Neural cell (in vitro differentiated cells): ENCODE measurements around the gene ZC3H15. TPM values are rescaled to one million over a fixed set of nuclear protein-coding genes. Genes with fewer than 3 reads are reported as not detected.
"Not testable (repeated sequence)": the region's sequence is repeated elsewhere in the genome, so short reads cannot be mapped to it uniquely, and the experiment has no call there.

ENCODE experiments used
- H2AFZ ChIP-seq: fragments of 200-600, 300-800 bp; sonication (generic), shearing (Covaris generic); 2 replicates; pipeline ENCODE4 v1.6.0; 2014; ENCODE audit warnings: low read depth, mild to moderate bottlenecking, antibody characterized with exemption, low read length, moderate library complexity
- H3F3A ChIP-seq: fragments of 200-600 bp; shearing (Covaris generic); 2 replicates; pipeline ENCODE4 v1.6.1; 2016; ENCODE audit warnings: mild to moderate bottlenecking, moderate library complexity, mixed read lengths, antibody characterized with exemption, low read length; ENCODE audit not compliant: insufficient read depth, poor library complexity, severe bottlenecking
- H3K27ac ChIP-seq: fragments of 200-600, 300-800 bp; sonication (generic), shearing (Covaris generic); 2 replicates; pipeline ENCODE4 v1.5.1; 2014; ENCODE audit warnings: mild to moderate bottlenecking, low read length, moderate library complexity
- H3K27me3 ChIP-seq: fragments of 300-800, 200-600 bp; sonication (generic), shearing (Covaris generic); 2 replicates; pipeline ENCODE4 v1.6.0; 2014; ENCODE audit warnings: mild to moderate bottlenecking, low read depth, low read length, moderate library complexity; ENCODE audit not compliant: insufficient read depth
- H3K36me3 ChIP-seq: fragments of 300-800, 200-600 bp; sonication (generic), shearing (Covaris generic); 2 replicates; pipeline ENCODE4 v1.5.1; 2014; ENCODE audit warnings: mild to moderate bottlenecking, antibody characterized with exemption, low read length, moderate library complexity; ENCODE audit not compliant: insufficient read depth
- H3K4me2 ChIP-seq: fragments of 300-800, 200-600 bp; sonication (generic), shearing (Covaris generic); 2 replicates; pipeline ENCODE4 v1.6.0; 2014; ENCODE audit warnings: mild to moderate bottlenecking, low read length
- H3K4me3 ChIP-seq: fragments of 300-800, 200-600 bp; sonication (generic), shearing (Covaris generic); 2 replicates; pipeline ENCODE4 v1.5.1; 2014; ENCODE audit warnings: mild to moderate bottlenecking, low read length, moderate library complexity
- H3K79me2 ChIP-seq: fragments of 200-600 bp; shearing (Covaris generic); replicated peaks from 2 replicates; pipeline ENCODE4 v1.6.0; 2014; ENCODE audit warnings: mild to moderate bottlenecking, low read length, moderate library complexity; ENCODE audit not compliant: insufficient read depth
- H3K9ac ChIP-seq: fragments of 300-800, 200-600 bp; sonication (generic), shearing (Covaris generic); 2 replicates; pipeline ENCODE4 v1.6.1; 2016; ENCODE audit warnings: mild to moderate bottlenecking, low read length, mixed read lengths
- H3K9me2 ChIP-seq: fragments of 200-600 bp; shearing (Covaris generic); 2 replicates; pipeline ENCODE4 v1.6.1; 2016; ENCODE audit warnings: mild to moderate bottlenecking, low read length, mixed read lengths; ENCODE audit not compliant: insufficient read depth
- H3K9me3 ChIP-seq: fragments of 200-600, 300-800 bp; sonication (generic), shearing (Covaris generic); 2 replicates; pipeline ENCODE4 v1.6.1; 2016; ENCODE audit warnings: mild to moderate bottlenecking, mixed run types, low read length, moderate library complexity, mixed read lengths
- H4K20me1 ChIP-seq: fragments of 200-600 bp; shearing (Covaris generic); 2 replicates; pipeline ENCODE4 v1.6.1; 2016; ENCODE audit warnings: mild to moderate bottlenecking, mixed run types; ENCODE audit not compliant: insufficient read depth
- CTCF ChIP-seq: fragments of 450-650 bp; IDR thresholded peaks from 2 replicates; pipeline ENCODE4 v1.5.1; 2014; ENCODE audit warnings: antibody characterized with exemption, mild to moderate bottlenecking, moderate library complexity; ENCODE audit not compliant: poor library complexity, severe bottlenecking
- EP300 ChIP-seq: fragments of 450-650 bp; conservative IDR thresholded peaks from 2 replicates; pipeline ENCODE4 v1.6.1; 2014; ENCODE audit warnings: antibody characterized with exemption, mild to moderate bottlenecking, moderate library complexity; ENCODE audit not compliant: poor library complexity, severe bottlenecking
- EZH2 ChIP-seq: fragments of 200-600, 300-800 bp; shearing (Covaris generic), sonication (generic); IDR thresholded peaks from 2 replicates; pipeline ENCODE4 v1.6.1; 2014; ENCODE audit warnings: antibody characterized with exemption, low read length, borderline replicate concordance, mild to moderate bottlenecking; ENCODE audit not compliant: insufficient read depth, poor library complexity, severe bottlenecking
- MXI1 ChIP-seq: fragments of 450-650 bp; conservative IDR thresholded peaks from 2 replicates; pipeline ENCODE4 v1.6.1; 2014; ENCODE audit warnings: antibody characterized with exemption, mild to moderate bottlenecking; ENCODE audit not compliant: poor library complexity, severe bottlenecking
- POLR2AphosphoS5 ChIP-seq: IDR thresholded peaks from 2 replicates; pipeline ENCODE4 v1.6.1; 2012
- RAD21 ChIP-seq: fragments of 450-650 bp; conservative IDR thresholded peaks from 2 replicates; pipeline ENCODE4 v1.6.1; 2014; ENCODE audit warnings: antibody characterized with exemption, mild to moderate bottlenecking, moderate library complexity
- SMC3 ChIP-seq: fragments of 450-650 bp; conservative IDR thresholded peaks from 2 replicates; pipeline ENCODE4 v1.6.1; 2014; ENCODE audit warnings: antibody characterized with exemption, mild to moderate bottlenecking, moderate library complexity; ENCODE audit not compliant: poor library complexity
- TAF1 ChIP-seq: IDR thresholded peaks from 2 replicates; pipeline ENCODE4 v1.6.1; 2012; ENCODE audit warnings: low read depth
- polyA plus RNA-seq: library from polyadenylated mRNA; depleted of rRNA; stranded (reverse); fragments of >200 nt; gene quantifications from 2 replicates; pipeline ENCODE4 v1.2.3, GENCODE V29; 2014
- TF ChIP-seq, protein P1 (sequence below): IDR thresholded peaks from 2 replicates; pipeline ENCODE4 v1.6.1; 2012; ENCODE audit warnings: borderline replicate concordance

Gene ZC3H15
- polyA plus RNA-seq, 1 donor from 2014 or later, result 149 TPM

DNA sequence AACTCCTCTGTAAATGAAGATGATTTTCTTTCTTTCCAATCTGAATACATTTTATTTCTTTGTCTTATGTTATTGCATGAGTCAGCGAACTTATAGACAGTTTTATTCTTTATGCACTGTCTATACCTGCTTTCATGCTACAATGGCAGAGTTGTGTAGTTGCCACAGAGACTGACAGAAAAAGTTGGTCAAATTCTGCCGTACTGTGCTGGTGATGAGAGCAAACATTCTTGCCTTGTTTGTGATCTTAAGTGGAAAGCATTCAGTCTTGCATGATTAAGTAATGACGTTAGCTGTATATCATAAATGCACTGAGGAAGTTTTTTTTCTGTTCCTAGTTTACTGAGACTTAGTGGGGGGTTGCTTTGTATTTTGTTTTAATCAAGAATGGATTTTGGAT lies 32.9 kb downstream of the ZC3H15 start:
- no peaks in the 10 kb centered on the region for H3K36me3 ChIP-seq
- H2AFZ ChIP-seq, result no peak overlapping the region
- no peak overlapping the region for H3K4me3 ChIP-seq
- H3K9me3 ChIP-seq, result no peaks in the 10 kb centered on the region
- TF ChIP-seq TAF1 (no peak), RAD21 (no peak), EP300 (no peak), MXI1 (no peak), SMC3 (no peak), CTCF (no peak), EZH2 (no peak), POLR2AphosphoS5 (no peak)
- TF ChIP-seq, protein P1, sequence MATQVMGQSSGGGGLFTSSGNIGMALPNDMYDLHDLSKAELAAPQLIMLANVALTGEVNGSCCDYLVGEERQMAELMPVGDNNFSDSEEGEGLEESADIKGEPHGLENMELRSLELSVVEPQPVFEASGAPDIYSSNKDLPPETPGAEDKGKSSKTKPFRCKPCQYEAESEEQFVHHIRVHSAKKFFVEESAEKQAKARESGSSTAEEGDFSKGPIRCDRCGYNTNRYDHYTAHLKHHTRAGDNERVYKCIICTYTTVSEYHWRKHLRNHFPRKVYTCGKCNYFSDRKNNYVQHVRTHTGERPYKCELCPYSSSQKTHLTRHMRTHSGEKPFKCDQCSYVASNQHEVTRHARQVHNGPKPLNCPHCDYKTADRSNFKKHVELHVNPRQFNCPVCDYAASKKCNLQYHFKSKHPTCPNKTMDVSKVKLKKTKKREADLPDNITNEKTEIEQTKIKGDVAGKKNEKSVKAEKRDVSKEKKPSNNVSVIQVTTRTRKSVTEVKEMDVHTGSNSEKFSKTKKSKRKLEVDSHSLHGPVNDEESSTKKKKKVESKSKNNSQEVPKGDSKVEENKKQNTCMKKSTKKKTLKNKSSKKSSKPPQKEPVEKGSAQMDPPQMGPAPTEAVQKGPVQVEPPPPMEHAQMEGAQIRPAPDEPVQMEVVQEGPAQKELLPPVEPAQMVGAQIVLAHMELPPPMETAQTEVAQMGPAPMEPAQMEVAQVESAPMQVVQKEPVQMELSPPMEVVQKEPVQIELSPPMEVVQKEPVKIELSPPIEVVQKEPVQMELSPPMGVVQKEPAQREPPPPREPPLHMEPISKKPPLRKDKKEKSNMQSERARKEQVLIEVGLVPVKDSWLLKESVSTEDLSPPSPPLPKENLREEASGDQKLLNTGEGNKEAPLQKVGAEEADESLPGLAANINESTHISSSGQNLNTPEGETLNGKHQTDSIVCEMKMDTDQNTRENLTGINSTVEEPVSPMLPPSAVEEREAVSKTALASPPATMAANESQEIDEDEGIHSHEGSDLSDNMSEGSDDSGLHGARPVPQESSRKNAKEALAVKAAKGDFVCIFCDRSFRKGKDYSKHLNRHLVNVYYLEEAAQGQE, result no peak
- no peak overlapping the region for H3K27ac ChIP-seq
- no peaks in the 10 kb centered on the region for H3K27me3 ChIP-seq
- H3K9me2 ChIP-seq, result no peaks in the 10 kb centered on the region
- H4K20me1 ChIP-seq, result no peaks in the 10 kb centered on the region
- H3F3A ChIP-seq, result no peaks in the 10 kb centered on the region
- H3K9ac ChIP-seq, result no peak overlapping the region
- no peaks in the 10 kb centered on the region for H3K79me2 ChIP-seq
- no peak overlapping the region for H3K4me2 ChIP-seq

- not testable (repeated sequence) for H3K27ac ChIP-seq, H3K27me3 ChIP-seq, H3K79me2 ChIP-seq, H3K9me3 ChIP-seq, H3F3A ChIP-seq, H3K36me3 ChIP-seq, H2AFZ ChIP-seq, H3K9ac ChIP-seq, H4K20me1 ChIP-seq, H3K4me3 ChIP-seq, H3K4me2 ChIP-seq, H3K9me2 ChIP-seq
Measured at GRCh38 chr2:186521570-186522153, 35.6 kb downstream of the ZC3H15 start.

- Histone ChIP-seq H3K36me3 (no peaks in the 10 kb centered on the region), H3K9ac (no peak overlapping the region), H3K9me2 (no peaks in the 10 kb centered on the region), H4K20me1 (no peaks in the 10 kb centered on the region), H3K9me3 (peaks cover 3% of the 10 kb centered on the region), H3K27me3 (no peaks in the 10 kb centered on the region), H3K27ac (no peak overlapping the region), H3K79me2 (no peaks in the 10 kb centered on the region), H2AFZ (no peak overlapping the region), H3F3A (no peaks in the 10 kb centered on the region), H3K4me3 (no peak overlapping the region), H3K4me2 (no peak overlapping the region)
- TF ChIP-seq, protein P1, result no peak
- no peak for TF ChIP-seq EP300
- no peak for TF ChIP-seq TAF1
- TF ChIP-seq POLR2AphosphoS5, result no peak
- TF ChIP-seq MXI1, result no peak
- no peak for TF ChIP-seq RAD21
- no peak for TF ChIP-seq SMC3
- no peak for TF ChIP-seq EZH2
- no peak for TF ChIP-seq CTCF
Measured at GRCh38 chr2:186522450-186522849, 36.4 kb downstream of the ZC3H15 start.
